ENCODE data around the gene PCSK7.
A peak's percentile ranks its signal among the peaks of the same experiment; 100 is the strongest.
"Not testable (repeated sequence)": the region's sequence is repeated elsewhere in the genome, so short reads cannot be mapped to it uniquely, and the experiment has no call there.

PCSK7 gene

DNA sequence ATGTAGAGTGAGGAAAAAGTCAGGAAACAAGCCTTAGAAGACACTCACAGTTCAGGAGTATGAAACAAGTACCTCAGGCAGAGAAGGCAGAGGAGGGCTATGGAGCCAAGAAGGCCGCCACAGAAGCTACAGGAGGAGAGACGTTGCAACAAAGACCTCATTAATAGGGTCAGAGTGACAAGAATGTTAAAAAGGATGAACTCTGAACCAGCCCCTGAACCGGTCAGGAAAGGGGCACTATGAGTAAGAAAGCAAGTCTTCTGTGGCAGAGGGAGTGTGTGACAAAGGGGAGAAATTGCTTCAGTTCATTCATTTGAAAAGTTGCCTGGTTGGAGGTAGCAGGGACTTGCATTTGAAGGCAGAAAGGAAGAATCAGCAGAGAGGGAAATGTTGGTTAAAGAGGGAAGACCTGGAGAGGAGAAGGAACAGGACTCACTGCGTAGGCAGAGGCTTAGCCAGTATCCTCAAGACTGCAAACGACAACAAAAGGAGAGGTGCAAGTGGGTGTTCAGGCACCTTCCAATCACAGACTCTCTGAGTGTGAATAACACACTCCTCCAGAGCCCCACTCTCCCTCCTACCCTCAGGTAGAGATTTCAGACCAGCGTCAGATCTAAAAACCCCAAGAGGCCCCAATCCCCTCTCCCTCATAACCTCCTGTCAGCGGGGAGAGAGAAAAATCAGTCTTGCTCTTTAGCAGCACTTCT lies 17.3 kb downstream of the PCSK7 start:
- DNase-seq (ENCODE audit: low read depth): no peak
- TF ChIP-seq, protein P1, sequence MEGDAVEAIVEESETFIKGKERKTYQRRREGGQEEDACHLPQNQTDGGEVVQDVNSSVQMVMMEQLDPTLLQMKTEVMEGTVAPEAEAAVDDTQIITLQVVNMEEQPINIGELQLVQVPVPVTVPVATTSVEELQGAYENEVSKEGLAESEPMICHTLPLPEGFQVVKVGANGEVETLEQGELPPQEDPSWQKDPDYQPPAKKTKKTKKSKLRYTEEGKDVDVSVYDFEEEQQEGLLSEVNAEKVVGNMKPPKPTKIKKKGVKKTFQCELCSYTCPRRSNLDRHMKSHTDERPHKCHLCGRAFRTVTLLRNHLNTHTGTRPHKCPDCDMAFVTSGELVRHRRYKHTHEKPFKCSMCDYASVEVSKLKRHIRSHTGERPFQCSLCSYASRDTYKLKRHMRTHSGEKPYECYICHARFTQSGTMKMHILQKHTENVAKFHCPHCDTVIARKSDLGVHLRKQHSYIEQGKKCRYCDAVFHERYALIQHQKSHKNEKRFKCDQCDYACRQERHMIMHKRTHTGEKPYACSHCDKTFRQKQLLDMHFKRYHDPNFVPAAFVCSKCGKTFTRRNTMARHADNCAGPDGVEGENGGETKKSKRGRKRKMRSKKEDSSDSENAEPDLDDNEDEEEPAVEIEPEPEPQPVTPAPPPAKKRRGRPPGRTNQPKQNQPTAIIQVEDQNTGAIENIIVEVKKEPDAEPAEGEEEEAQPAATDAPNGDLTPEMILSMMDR (IDR thresholded peaks at IDR 0.05; ENCODE audit: low read length, missing control alignments): no peak
- H3K4me3 ChIP-seq (replicated peaks; ENCODE audit: low read depth, low read length): no peak overlapping the region

DNA sequence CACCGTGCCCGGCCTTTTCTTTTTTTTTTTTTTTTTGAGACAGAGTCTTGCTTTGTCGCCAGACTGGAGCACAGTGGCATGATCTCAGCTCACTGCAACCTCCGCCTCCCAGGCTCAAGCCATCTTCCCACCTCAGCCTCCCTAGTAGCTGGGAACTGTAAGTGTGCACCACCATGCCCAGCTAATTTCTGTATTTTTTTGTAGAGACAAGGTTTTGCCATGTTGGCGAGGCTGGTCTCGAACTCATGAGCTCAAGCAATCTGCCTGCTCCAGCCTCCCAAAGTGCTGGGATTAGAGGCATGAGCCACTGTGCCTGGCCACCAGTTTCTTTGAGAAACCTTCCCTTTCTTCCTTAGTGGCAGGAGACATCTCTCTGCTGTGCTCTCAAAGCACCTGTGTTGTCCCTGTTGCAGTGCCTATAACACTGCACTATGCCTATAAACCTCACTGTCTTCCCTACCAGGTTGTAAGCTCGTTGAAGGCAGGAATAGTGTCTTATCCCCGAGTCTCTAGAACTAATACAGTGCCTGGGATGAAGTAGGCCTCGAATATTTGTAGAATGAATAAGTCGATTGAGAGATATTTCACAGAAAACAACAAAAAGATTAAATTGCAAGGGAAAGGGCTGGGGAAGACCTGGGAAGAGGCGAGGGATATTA lies 19.0 kb downstream of the PCSK7 start:
- TF ChIP-seq, protein P1 (IDR thresholded peaks at IDR 0.05; ENCODE audit: low read length, missing control alignments): no peak
- no peak for DNase-seq (ENCODE audit: low read depth)

DNA sequence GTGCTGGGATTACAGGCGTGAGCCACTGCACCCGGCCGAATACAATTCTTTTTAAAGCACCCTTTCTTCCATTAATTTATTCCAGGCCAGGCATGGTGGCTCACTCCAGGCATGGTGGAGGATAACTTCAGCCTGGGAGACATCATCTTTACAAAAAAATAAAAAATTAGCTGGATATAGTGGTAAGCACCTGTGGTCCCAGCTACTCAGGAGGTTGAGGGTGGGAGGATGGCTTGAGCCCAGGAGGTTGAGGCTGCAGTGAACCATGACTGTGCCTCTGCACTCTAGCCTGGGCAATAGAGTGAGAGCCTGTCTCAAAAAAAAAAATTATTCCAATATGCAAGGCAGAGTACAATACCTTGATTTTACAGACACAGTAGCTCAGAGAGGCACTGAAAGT lies 21.3 kb downstream of the PCSK7 start:
- peak; percentile 14 for DNase-seq (ENCODE audit: low read depth)
- TF ChIP-seq, protein P1 (IDR thresholded peaks at IDR 0.05; ENCODE audit: low read length, missing control alignments): no peak
- no peak overlapping the region for H3K4me3 ChIP-seq (replicated peaks; ENCODE audit: low read depth, low read length)

More for the DNA sequence above, 19.0 kb downstream of the PCSK7 start:
- H3K4me3 ChIP-seq (replicated peaks; ENCODE audit: low read depth, low read length): no peak overlapping the region

DNA sequence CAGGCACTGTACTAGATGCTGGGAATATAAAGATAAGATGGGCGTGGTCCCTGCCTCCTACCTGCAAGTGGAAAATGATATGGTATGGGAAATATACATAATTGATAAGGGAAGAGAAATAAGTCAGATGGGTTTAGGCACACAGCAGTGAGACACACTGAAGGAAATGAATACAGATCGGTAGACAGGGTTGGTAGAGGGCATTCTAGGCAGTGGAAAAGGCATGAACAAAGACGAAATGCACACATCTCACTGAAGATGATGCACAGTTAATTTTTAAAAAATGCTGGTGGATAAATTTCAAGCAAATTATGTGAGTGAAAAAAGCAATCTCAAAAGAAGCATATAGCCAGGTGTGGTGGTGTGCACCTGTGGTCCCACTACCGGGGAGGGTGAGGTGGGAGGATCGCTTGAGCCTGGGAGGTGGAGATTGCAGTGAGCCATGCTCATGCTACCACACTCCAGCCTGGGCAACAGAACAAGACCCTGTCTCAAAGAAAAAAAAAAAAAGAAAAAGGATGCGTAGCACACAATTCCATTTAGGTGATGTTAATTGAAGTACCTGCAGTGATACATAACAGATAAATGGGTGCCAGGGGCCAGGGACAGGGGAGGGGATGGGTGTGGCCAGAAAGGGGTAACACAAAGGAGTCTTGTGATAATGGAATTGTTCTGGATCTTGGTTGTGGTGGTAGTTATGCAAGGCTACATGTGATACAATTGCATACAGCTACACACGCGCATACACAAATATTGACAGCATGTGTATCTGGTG lies 22.3 kb downstream of the PCSK7 start:
- H3K4me3 ChIP-seq (replicated peaks; ENCODE audit: low read depth, low read length): not testable (repeated sequence)
- peak; percentile 45 for DNase-seq (ENCODE audit: low read depth)

DNA sequence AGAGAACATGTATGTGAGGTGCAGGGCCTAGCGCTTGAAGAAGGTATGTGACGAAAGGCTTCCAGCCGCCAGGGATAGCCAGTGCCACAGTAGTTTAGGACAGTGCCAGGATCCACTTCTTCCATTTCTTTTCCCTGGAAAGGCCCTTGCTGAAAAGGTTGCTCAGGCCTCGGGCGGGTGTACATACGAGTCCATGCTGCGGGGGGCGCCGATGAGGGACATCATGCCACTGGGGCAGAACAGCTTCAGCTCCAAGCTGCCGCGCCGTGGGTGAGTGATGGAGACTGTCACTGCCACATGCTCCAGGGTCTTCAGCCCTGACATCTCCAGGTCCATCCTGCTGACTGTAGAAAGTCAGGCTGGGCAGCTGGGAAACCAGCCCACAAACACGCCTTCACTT lies 23.2 kb downstream of the PCSK7 start:
- DNase-seq (ENCODE audit: low read depth); H3K4me3 ChIP-seq (replicated peaks; ENCODE audit: low read depth, low read length): not testable (repeated sequence)

DNA sequence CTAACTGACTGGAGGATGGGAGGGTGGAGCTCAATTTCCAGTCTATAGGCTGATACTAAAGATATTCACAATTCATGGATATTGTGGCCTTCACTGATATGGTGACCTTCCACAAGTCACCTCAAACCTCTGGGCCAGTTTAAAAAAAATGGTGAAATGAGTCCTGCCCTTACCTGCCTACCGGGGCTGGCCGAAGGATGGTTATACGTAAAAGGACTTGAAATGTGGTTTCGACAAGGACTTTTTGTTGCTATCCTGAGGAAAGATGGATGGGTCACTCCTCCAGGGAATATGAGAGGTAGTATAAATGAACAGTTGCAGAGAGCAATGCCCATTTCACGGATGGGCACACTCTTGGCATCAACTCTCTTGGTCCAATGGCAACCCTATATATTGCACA lies 24.4 kb downstream of the PCSK7 start:
- not testable (repeated sequence) for DNase-seq (ENCODE audit: low read depth); H3K4me3 ChIP-seq (replicated peaks; ENCODE audit: low read depth, low read length)

DNA sequence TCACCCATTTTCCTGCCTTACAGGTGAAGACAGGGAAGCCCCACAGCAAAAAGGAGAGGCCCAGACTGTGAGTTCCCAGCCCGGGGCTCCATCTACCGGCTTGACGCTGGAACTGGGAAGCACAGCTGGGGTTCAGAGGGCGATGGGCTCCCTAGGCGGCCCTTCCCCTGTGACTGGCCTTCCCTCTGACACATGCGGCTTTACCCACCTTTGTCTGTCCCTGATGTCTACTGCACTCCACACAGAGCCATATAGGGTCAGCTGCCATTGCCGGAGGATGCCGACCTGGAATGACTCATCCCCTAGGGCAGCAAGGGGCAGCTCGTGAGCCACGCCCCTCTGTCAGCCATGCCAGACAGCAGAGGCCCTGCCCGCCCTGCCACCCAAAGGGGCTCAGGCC lies 25.0 kb downstream of the PCSK7 start:
- not testable (repeated sequence) for DNase-seq (ENCODE audit: low read depth)

DNA sequence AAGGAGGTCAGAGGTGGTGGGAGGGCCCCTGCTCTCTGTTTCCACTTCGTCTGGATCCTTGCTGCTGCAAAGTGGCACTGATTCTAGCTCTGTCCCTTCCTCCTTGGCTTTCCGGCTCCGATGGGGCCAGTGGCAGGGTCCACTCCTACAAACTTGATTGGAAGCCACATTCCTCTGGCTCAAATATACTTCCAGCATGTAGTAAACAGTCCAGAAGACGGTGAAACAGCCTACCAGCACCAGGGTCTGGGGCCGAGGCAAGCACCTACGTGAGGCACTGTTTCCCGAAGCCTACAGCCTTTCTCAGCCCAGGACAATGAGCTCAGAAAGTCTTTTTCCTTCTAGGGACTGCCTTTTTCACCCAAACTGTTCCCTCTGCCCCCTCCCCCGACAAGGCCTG lies 25.8 kb downstream of the PCSK7 start:
- peak; percentile 20 for DNase-seq (ENCODE audit: low read depth)
- H3K4me3 ChIP-seq (replicated peaks; ENCODE audit: low read depth, low read length): not testable (repeated sequence)

More for the DNA sequence above, 25.0 kb downstream of the PCSK7 start:
- H3K4me3 ChIP-seq (replicated peaks; ENCODE audit: low read depth, low read length): not testable (repeated sequence)

DNA sequence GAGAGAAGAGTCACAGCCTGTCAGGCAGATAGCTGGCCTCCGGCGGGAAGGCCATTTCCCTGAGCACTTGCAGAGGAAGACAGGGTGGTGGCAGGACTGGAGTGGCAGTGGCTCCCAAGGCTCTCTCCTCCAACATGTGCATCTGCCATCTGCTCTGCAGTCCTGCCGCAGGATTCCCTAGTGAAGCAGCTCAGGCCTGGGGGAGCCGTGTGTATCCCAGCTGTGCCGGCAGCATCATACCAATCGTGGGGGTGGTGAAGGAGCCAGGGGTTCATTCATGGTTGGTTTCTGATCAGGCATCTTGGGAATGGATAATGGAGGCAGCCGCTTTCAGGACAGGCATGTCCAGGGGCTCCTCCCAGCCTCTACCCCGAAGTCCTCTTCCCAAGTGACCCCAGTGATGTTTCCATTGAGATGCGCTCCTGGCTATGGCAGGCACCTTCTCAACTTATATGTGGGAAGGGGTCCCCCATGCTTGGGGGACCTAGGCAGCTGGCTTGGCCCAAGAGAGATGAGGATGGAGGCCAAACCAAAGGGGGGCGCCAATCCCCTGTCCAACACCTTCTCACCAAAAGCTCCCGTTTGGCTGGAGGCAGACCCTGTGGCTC lies 26.6 kb downstream of the PCSK7 start:
- TF ChIP-seq, protein P1 (IDR thresholded peaks at IDR 0.05; ENCODE audit: low read length, missing control alignments): no peak
- H3K4me3 ChIP-seq (replicated peaks; ENCODE audit: low read depth, low read length): no peak overlapping the region
- DNase-seq (ENCODE audit: low read depth): no peak

Measured in fibroblast of pulmonary artery (primary cell).